ENCODE results near the gene ST3GAL6. TPM values are rescaled to one million over a fixed set of nuclear protein-coding genes. Genes with fewer than 3 reads are reported as not detected.

Gene ST3GAL6
- total and polyA plus RNA-seq, 2 donors (not counting 3 experiments of a cell fraction or from before 2014, with no cell fraction given) = 13.2 to 35.9 TPM

DNA sequence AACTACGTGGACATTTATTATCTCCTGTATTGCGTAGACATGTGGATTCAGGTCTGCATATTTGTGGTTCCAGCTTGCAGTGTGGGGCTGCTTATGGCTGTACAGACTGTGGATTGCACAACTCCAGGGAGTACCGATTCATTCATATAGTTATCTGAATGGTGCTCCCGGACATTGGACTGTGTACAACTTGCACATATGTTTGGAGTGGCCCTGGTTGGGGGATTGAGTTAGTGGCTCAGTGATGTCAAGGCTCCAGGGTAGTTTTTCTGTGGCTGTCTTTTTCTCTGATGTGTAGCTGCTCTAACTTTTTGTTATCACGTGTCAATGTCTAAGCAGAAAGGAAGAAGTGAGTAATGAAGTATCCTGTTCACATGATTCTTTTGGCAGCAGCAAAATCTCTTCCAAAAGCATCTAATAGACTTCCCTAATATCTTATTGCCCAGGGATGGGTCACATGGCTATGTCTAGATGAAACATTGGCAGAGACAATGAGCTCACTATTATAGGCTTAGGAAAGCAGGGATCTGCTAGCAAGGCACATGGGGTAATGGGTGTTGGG, 15.8 kb downstream of the ST3GAL6 start:
- H3K36me3 ChIP-seq (ENCODE audit: control insufficient read depth in 2 of 2, extremely low read depth in 1 of 2, insufficient read depth in 2 of 2, low read length in 2 of 2) = peaks cover 0 to 1% of the 10 kb centered on the region in 2 experiments
- peak; percentile 96 for FAIRE-seq
- no peak for TF ChIP-seq EZH2 (IDR thresholded peaks at IDR 0.05; ENCODE audit: borderline replicate concordance, low read depth, low read length, severe bottlenecking)
- TF ChIP-seq JUN (IDR thresholded peaks at IDR 0.05; ENCODE audit: borderline replicate concordance, insufficient read depth, insufficient read length, low read depth) = peak; percentile 95
- TF ChIP-seq, protein P1, sequence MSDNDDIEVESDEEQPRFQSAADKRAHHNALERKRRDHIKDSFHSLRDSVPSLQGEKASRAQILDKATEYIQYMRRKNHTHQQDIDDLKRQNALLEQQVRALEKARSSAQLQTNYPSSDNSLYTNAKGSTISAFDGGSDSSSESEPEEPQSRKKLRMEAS (IDR thresholded peaks at IDR 0.05; ENCODE audit: insufficient read depth, insufficient read length) = peak; percentile 76
- peak; percentile 72 for TF ChIP-seq FOS (IDR thresholded peaks at IDR 0.05; ENCODE audit: borderline replicate concordance, insufficient read depth, low read length)
- no peaks in the 10 kb centered on the region for H3K9me3 ChIP-seq (replicated peaks; ENCODE audit: control insufficient read depth, insufficient read depth, low read length)
- no peaks in the 10 kb centered on the region for H3K9me1 ChIP-seq (replicated peaks; ENCODE audit: control insufficient read depth, extremely low read depth, insufficient read depth, low read length)
- peak overlapping the region; percentile 89 for H3K9ac ChIP-seq (replicated peaks; ENCODE audit: extremely low read depth, insufficient read depth, low read length)
- H3K79me2 ChIP-seq (ENCODE audit: control insufficient read depth, insufficient read depth, low read length) = no peaks in the 10 kb centered on the region
- no peak overlapping the region for H2AFZ ChIP-seq (ENCODE audit: low read depth, low read length)
- peak overlapping the region; percentile 75 for H3K4me2 ChIP-seq (ENCODE audit: insufficient read depth, low read length)
- POLR2A ChIA-PET = interaction anchor here (0.6 to 1.7 kb wide), 5 partner anchors 13 to 1053 kb away, joined by 3 to 10 read pairs (median 6); no protein-coding TSS in a partner anchor
- H3K4me1 ChIP-seq (ENCODE audit: control insufficient read depth, extremely low read depth, insufficient read depth, low read length) = peaks cover 42% of the 10 kb centered on the region
- DNase-seq (ENCODE audit: low read depth, low spot score) = peak; percentile 97
- BruUV-seq (replicated peaks) = no TSS peak
- H3K27me3 ChIP-seq (ENCODE audit: control insufficient read depth in 2 of 2, insufficient read depth in 2 of 2, low read length in 2 of 2) = no peaks in the 10 kb centered on the region
- dilution Hi-C loops (cut with MboI; ENCODE audit: extremely low pct_ligation_motif_present, low sequenced_read_pairs) = no loop called here
- CTCF ChIA-PET = interaction anchor here (1.0 to 4.2 kb wide), 13 partner anchors 8 to 215 kb away, joined by 3 to 35 read pairs (median 6); partner anchors contain the start of gene ST3GAL6
- H3K4me3 ChIP-seq (replicated peaks in 1 of 3; ENCODE audit: insufficient read depth in 1 of 3, low read depth in 1 of 3, low read length in 3 of 3) = peak overlapping the region in 1 of 3 experiments; percentile 9
- H4K20me1 ChIP-seq (replicated peaks; ENCODE audit: control insufficient read depth, extremely low read depth, insufficient read depth, low read length) = no peaks in the 10 kb centered on the region
- intact Hi-C loops (cut with micrococcal nuclease) = loop anchor here (1.0 kb wide), 2 partner anchors 10 to 14 kb away; no protein-coding TSS in a partner anchor
- peak overlapping the region; percentile 98 for H3K27ac ChIP-seq (ENCODE audit: insufficient read depth, low read depth, low read length)

Measured in endothelial cell of umbilical vein (primary cell).